GM23338 (cell line): ENCODE data around the gene ERFE. TPM values are rescaled to one million over a fixed set of nuclear protein-coding genes. Genes with fewer than 3 reads are reported as not detected.
A peak's percentile ranks its signal among the peaks of the same experiment; 100 is the strongest.
"Not testable (repeated sequence)": the region's sequence is repeated elsewhere in the genome, so short reads cannot be mapped to it uniquely, and the experiment has no call there.

Source experiments
- ATAC-seq: fragments of 200-7000 bp; cut with Tn5 transposase; 3 replicates; pipeline ENCODE4 v1.9.1; 2020
- DNase-seq: peaks from one replicate; pipeline ENCODE4 v3.0.0-alpha.2; 2015; ENCODE audit warnings: low spot score
- H2AFZ ChIP-seq: fragments of 200-600 bp; sonication (generic); 2 replicates; pipeline ENCODE4 v1.8.0; 2016; ENCODE audit warnings: antibody characterized with exemption, mild to moderate bottlenecking, moderate library complexity
- H3F3A ChIP-seq: fragments of 200-600 bp; sonication (generic); replicated peaks from 2 replicates; pipeline ENCODE4 v1.8.0; 2017; ENCODE audit warnings: antibody characterized with exemption, mixed run types, low read depth
- H3K27ac ChIP-seq: fragments of 200-600 bp; sonication (generic); 2 replicates; pipeline ENCODE4 v1.6.1; 2016; ENCODE audit warnings: low read depth
- H3K27me3 ChIP-seq: fragments of 200-600 bp; sonication (generic); 2 replicates; pipeline ENCODE4 v1.8.0; 2016; ENCODE audit warnings: mild to moderate bottlenecking, mixed run types, moderate library complexity; ENCODE audit not compliant: insufficient read depth
- H3K36me3 ChIP-seq: fragments of 200-600 bp; sonication (generic); 2 replicates; pipeline ENCODE4 v1.8.0; 2016; ENCODE audit warnings: mild to moderate bottlenecking; ENCODE audit not compliant: insufficient read depth
- H3K4me1 ChIP-seq: fragments of 200-600 bp; sonication (generic); 2 replicates; pipeline ENCODE4 v1.8.0; 2016; ENCODE audit warnings: mild to moderate bottlenecking, moderate library complexity; ENCODE audit not compliant: insufficient read depth
- H3K4me2 ChIP-seq: fragments of 200-600 bp; sonication (generic); 2 replicates; pipeline ENCODE4 v1.7.1; 2017; ENCODE audit warnings: mixed run types
- H3K4me3 ChIP-seq: fragments of 200-600 bp; sonication (generic); 2 replicates; pipeline ENCODE4 v1.6.1; 2016; ENCODE audit warnings: mixed run types
- H3K79me2 ChIP-seq: fragments of 200-600 bp; sonication (generic); replicated peaks from 2 replicates; pipeline ENCODE4 v1.8.0; 2017; ENCODE audit warnings: mild to moderate bottlenecking; ENCODE audit not compliant: insufficient read depth
- H3K9me2 ChIP-seq: fragments of 200-600 bp; sonication (generic); 2 replicates; pipeline ENCODE4 v1.8.0; 2017; ENCODE audit not compliant: insufficient read depth
- H4K20me1 ChIP-seq: fragments of 200-600 bp; sonication (generic); replicated peaks from 2 replicates; pipeline ENCODE4 v1.8.0; 2017; ENCODE audit warnings: mild to moderate bottlenecking; ENCODE audit not compliant: insufficient read depth
- H3K27ac Mint-ChIP-seq: 2 replicates; pipeline ENCODE4 v1.8.0; 2020; ENCODE audit warnings: inconsistent platforms, mild to moderate bottlenecking, moderate library complexity, mixed read lengths
- H3K27me3 Mint-ChIP-seq: 3 replicates; pipeline ENCODE4 v1.8.0; 2022; ENCODE audit warnings: low read depth, mild to moderate bottlenecking, moderate library complexity, mixed read lengths, inconsistent platforms; ENCODE audit not compliant: insufficient read depth, poor library complexity
- H3K36me3 Mint-ChIP-seq: 3 replicates; pipeline ENCODE4 v1.8.0; 2021; ENCODE audit warnings: low read depth, mild to moderate bottlenecking, inconsistent platforms, moderate library complexity, mixed read lengths
- H3K4me1 Mint-ChIP-seq: 3 replicates; pipeline ENCODE4 v1.8.0; 2020; ENCODE audit warnings: mild to moderate bottlenecking, inconsistent platforms, mixed read lengths
- H3K4me3 Mint-ChIP-seq: 3 replicates; pipeline ENCODE4 v1.8.0; 2021; ENCODE audit warnings: moderate library complexity, mild to moderate bottlenecking, inconsistent platforms, mixed read lengths
- H3K9me3 Mint-ChIP-seq: 3 replicates; pipeline ENCODE4 v1.8.0; 2020; ENCODE audit warnings: moderate library complexity, mild to moderate bottlenecking, inconsistent platforms, mixed read lengths
- EZH2phosphoT487 ChIP-seq: fragments of 200-600 bp; sonication (generic); IDR thresholded peaks from one replicate; pipeline ENCODE4 v1.8.1; 2018; ENCODE audit warnings: antibody characterized with exemption; ENCODE audit not compliant: unreplicated experiment
- JUNB ChIP-seq: IDR thresholded peaks from one replicate; pipeline ENCODE4 v1.6.1; 2016; ENCODE audit warnings: antibody characterized with exemption; ENCODE audit not compliant: unreplicated experiment
- NANOG ChIP-seq: IDR thresholded peaks from 2 replicates; pipeline ENCODE4 v1.6.1; 2016; ENCODE audit warnings: antibody characterized with exemption, borderline replicate concordance
- ZNF114 ChIP-seq: fragments of 250-450 bp; sonication (Bioruptor Pico); IDR thresholded peaks from 2 replicates; pipeline ENCODE4 v1.5.0; 2020; ENCODE audit warnings: mild to moderate bottlenecking, moderate library complexity
- ZNF331 ChIP-seq: fragments of 250-450 bp; sonication (Bioruptor Pico); IDR thresholded peaks from 2 replicates; pipeline ENCODE4 v1.5.0; 2020; ENCODE audit warnings: low read depth, mild to moderate bottlenecking, moderate library complexity
- polyA plus RNA-seq: library from polyadenylated mRNA; unstranded; fragments of >200 nt; fragmentation: Nextera tagmentation; extraction: Ambion mirVana; gene quantifications from 2 replicates; pipeline ENCODE4 v1.2.1, GENCODE V29; 2016
- total RNA-seq: library from RNA; depleted of rRNA; stranded (reverse); fragments of >200 nt; shearing (Covaris generic); gene quantifications from 2 replicates; pipeline ENCODE4 v1.2.3, GENCODE V29; 2014
- TF ChIP-seq, protein P1 (sequence below), 2 experiments: fragments of 200-600 bp in 1 of 2; sonication (generic) in 1 of 2; conservative IDR thresholded peaks; 2 replicates each; pipeline versions ENCODE4 v1.5.1 to v1.6.1; 2016 to 2017; ENCODE audit warnings: antibody characterized with exemption in 2 of 2, low read depth in 2 of 2, mild to moderate bottlenecking in 2 of 2, moderate library complexity in 1 of 2
- TF ChIP-seq, protein P2 (sequence below): IDR thresholded peaks from 2 replicates; pipeline ENCODE4 v1.6.1; 2016; ENCODE audit warnings: antibody characterized with exemption

ERFE gene
- total and polyA plus RNA-seq, 2 experiments from 2014 or later, result 1.0 to 3.3 TPM

DNA sequence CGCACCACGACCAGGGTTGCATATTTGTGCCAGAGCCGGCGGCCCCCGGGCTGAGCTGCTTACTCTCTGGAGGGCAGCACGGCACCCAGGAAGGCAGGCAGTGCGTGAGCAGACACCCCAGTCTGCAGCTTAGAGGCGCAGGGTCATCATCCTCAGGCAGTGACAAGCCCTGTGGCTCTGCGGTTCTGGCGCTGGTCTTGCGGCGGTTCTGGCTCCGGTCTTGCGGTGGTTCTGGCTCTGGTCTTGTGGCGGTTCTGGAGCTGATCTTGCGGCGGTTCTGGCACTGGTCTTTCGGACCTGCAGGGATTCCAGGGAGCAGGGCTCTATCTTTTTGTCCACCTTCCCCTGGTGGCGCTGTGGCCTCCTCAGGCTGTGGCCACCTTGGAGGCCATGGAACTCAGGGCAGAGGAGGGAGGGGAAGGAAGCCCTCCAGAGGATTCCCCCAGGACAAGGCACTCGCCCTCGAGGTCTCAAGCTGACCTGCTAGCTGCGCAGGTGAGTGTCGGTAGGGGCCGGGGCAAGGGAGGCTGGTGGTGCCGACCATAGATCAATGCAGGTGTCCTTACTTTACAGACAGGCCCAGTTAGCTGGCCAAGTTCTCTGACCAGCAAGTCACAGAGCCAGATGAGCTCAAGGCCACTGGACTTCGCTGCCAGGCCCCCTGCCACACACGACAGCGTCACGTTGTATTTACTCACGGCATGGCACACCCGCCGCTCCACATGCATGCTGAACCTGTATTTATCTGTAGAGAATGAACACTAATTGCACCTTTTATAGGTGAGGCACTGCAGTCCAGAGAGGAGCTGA is 43.7 kb upstream of the ERFE start:
- no peak overlapping the region for H3K4me3 Mint-ChIP-seq
- H3K9me2 ChIP-seq, result no peaks in the 10 kb centered on the region
- H3K27ac Mint-ChIP-seq, result no peak overlapping the region
- H3K36me3 Mint-ChIP-seq, result no peaks in the 10 kb centered on the region
- H3F3A ChIP-seq, result no peaks in the 10 kb centered on the region
- DNase-seq, result no peak
- H3K36me3 ChIP-seq, result no peaks in the 10 kb centered on the region; the same call in 1 of the 2 replicates
- H3K9me3 Mint-ChIP-seq, result peaks cover 13% of the 10 kb centered on the region; the same call in 2 of the 3 replicates
- no peaks in the 10 kb centered on the region for H4K20me1 ChIP-seq
- H3K4me1 ChIP-seq, result no peaks in the 10 kb centered on the region
- no peak overlapping the region for H2AFZ ChIP-seq
- H3K27me3 Mint-ChIP-seq, result peaks cover 8% of the 10 kb centered on the region
- no peak overlapping the region for H3K27ac ChIP-seq
- H3K27me3 ChIP-seq, result no peaks in the 10 kb centered on the region
- H3K4me2 ChIP-seq, result no peak overlapping the region
- H3K4me3 ChIP-seq, result no peak overlapping the region
- peaks cover 4% of the 10 kb centered on the region; the same call in 1 of the 3 replicates for H3K4me1 Mint-ChIP-seq
- no peaks in the 10 kb centered on the region for H3K79me2 ChIP-seq
- peak; percentile 54; the same call in 2 of the 3 replicates for ATAC-seq
- no peak for TF ChIP-seq ZNF331 (CRISPR knock-in tag)
- TF ChIP-seq, protein P1, sequence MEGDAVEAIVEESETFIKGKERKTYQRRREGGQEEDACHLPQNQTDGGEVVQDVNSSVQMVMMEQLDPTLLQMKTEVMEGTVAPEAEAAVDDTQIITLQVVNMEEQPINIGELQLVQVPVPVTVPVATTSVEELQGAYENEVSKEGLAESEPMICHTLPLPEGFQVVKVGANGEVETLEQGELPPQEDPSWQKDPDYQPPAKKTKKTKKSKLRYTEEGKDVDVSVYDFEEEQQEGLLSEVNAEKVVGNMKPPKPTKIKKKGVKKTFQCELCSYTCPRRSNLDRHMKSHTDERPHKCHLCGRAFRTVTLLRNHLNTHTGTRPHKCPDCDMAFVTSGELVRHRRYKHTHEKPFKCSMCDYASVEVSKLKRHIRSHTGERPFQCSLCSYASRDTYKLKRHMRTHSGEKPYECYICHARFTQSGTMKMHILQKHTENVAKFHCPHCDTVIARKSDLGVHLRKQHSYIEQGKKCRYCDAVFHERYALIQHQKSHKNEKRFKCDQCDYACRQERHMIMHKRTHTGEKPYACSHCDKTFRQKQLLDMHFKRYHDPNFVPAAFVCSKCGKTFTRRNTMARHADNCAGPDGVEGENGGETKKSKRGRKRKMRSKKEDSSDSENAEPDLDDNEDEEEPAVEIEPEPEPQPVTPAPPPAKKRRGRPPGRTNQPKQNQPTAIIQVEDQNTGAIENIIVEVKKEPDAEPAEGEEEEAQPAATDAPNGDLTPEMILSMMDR (conservative IDR thresholded peaks at IDR 0.05; ENCODE audit: low read depth in 2 of 2), result peak in 1 of 2 experiments; percentile 40; a peak in 1 of 4 replicates

DNA sequence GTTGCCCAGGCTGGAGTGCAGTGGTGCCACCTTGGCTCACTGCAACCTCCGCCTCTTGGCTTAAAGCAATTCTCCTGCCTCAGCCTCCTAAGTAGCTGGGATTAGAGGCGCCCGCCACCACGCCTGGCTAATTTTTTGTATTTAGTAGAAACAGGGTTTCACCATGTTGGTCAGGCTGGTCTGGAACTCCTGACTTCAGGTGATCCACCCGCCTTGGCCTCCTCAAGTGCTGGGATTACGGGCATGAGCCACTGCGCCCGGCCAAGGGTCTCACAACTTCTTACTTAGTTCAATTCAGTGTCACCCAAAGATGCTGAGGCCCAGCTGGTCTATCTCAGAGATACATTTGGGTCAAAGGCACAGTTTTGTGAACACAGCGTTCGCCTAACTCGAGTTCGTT is 43.1 kb upstream of the ERFE start:
- H3K4me2 ChIP-seq, H3K4me3 Mint-ChIP-seq, H2AFZ ChIP-seq, H3K27ac ChIP-seq, H3K36me3 ChIP-seq, H3K36me3 Mint-ChIP-seq, H3K4me1 ChIP-seq, ATAC-seq, H3K27ac Mint-ChIP-seq, H3K27me3 ChIP-seq, H4K20me1 ChIP-seq, H3K27me3 Mint-ChIP-seq, H3F3A ChIP-seq, H3K4me3 ChIP-seq, H3K4me1 Mint-ChIP-seq, DNase-seq, H3K79me2 ChIP-seq, H3K9me2 ChIP-seq: not testable (repeated sequence)
- peaks cover 13% of the 10 kb centered on the region; the same call in 2 of the 3 replicates for H3K9me3 Mint-ChIP-seq

DNA sequence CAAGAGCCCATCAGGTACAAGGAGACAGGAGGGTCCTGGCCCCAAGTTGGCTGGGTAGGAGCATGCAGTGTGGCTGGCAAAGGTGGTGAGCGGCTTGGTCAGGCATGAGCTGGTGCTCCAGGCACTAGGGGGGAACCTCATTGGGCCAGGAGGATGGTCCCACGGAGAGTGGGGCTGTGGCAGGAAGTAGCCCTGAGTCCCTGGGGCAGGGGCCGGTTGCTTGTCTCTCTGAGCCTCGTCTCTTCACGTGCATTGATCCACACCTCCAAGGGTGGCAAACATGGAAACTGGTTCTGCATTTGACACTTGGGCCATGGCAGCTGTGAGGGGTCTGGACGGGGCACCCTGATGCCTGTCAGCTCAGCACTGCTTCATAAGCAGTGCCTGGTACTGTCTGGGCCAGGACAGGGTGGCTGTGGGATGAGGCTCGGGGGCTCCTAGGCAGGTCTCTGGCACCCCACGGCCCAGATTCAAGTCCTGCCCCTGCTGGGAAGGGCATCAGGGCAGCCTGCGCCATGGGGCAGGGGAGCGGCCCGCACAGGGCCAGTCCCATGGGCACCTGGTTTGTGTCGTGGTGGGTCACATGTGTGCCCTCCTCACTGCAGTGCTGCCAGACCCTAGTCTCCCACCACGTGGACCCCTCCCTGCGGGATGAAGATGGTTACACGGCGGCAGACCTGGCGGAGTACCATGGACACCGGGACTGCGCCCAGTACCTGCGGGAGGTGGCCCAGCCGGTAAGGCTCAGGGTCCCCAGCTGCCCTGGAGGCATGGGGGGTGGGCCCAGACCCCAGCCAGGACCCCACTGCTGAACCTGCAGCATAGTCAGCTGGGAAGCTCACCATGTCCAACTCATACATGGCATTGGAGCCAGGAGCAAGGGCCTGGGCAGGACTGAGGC is 42.2 kb upstream of the ERFE start:
- no peak overlapping the region for H2AFZ ChIP-seq
- peaks cover 8% of the 10 kb centered on the region for H3K27me3 Mint-ChIP-seq
- H3K4me3 ChIP-seq, result no peak overlapping the region
- TF ChIP-seq NANOG, result no peak
- no peak for TF ChIP-seq EZH2phosphoT487
- TF ChIP-seq JUNB, result no peak
- TF ChIP-seq ZNF114 (CRISPR knock-in tag), result no peak
- TF ChIP-seq, protein P1 (conservative IDR thresholded peaks at IDR 0.05; ENCODE audit: low read depth in 2 of 2), result no peak
- no peak for TF ChIP-seq ZNF331 (CRISPR knock-in tag)
- TF ChIP-seq, protein P2, sequence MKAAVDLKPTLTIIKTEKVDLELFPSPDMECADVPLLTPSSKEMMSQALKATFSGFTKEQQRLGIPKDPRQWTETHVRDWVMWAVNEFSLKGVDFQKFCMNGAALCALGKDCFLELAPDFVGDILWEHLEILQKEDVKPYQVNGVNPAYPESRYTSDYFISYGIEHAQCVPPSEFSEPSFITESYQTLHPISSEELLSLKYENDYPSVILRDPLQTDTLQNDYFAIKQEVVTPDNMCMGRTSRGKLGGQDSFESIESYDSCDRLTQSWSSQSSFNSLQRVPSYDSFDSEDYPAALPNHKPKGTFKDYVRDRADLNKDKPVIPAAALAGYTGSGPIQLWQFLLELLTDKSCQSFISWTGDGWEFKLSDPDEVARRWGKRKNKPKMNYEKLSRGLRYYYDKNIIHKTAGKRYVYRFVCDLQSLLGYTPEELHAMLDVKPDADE, result no peak

More for the DNA sequence above, 42.2 kb upstream of the ERFE start:
- Histone ChIP-seq H4K20me1 (no peaks in the 10 kb centered on the region), H3K36me3 (no peaks in the 10 kb centered on the region), H3K4me1 (no peaks in the 10 kb centered on the region), H3K4me2 (no peak overlapping the region), H3F3A (no peaks in the 10 kb centered on the region), H3K79me2 (no peaks in the 10 kb centered on the region), H3K9me2 (no peaks in the 10 kb centered on the region), H3K27ac (no peak overlapping the region), H3K27me3 (no peaks in the 10 kb centered on the region)
- Mint-ChIP-seq H3K27ac (no peak overlapping the region), H3K4me1 (peaks cover 4% of the 10 kb centered on the region; the same call in 1 of the 3 replicates), H3K36me3 (no peaks in the 10 kb centered on the region), H3K4me3 (no peak overlapping the region), H3K9me3 (peaks cover 13% of the 10 kb centered on the region; the same call in 2 of the 3 replicates)
- ATAC-seq, result no peak
- no peak for DNase-seq
